Testis (tissue), 2 donors: ENCODE data around the gene P3H2.

Source experiments
- CTCF ChIP-seq, 3 experiments: fragments of 450-650 bp in 2 of 3; fragments of 200-600 bp in 1 of 3; sonication (generic) in 1 of 3; IDR thresholded peaks; one replicate each; pipeline ENCODE4 v1.5.1; 2016 to 2019; ENCODE audit warnings: antibody characterized with exemption in 3 of 3, mild to moderate bottlenecking in 2 of 3, moderate library complexity in 1 of 3
- POLR2A ChIP-seq: fragments of 450-650 bp; IDR thresholded peaks from one replicate; pipeline ENCODE4 v1.6.1; 2017; ENCODE audit warnings: antibody characterized with exemption, mild to moderate bottlenecking, moderate library complexity

- TF ChIP-seq CTCF (IDR thresholded peaks at IDR 0.05) = no peak
- TF ChIP-seq POLR2A = no peak
Observed at GRCh38 chr3:189914799-189915198, 205.9 kb downstream of the P3H2 start.
